Mesendoderm (in vitro differentiated cells): ENCODE results near the gene TAL2. TPM values are rescaled to one million over a fixed set of nuclear protein-coding genes. Genes with fewer than 3 reads are reported as not detected.

Source experiments
- DNase-seq: peaks from one replicate; pipeline ENCODE4 v3.0.0; 2013
- H2AK5ac ChIP-seq: 2 replicates; pipeline ENCODE4 v1.6.1; 2013; ENCODE audit warnings: low read length, inconsistent platforms
- H2BK120ac ChIP-seq: 2 replicates; pipeline ENCODE4 v1.6.1; 2013; ENCODE audit warnings: low read depth, mild to moderate bottlenecking, low read length, moderate library complexity, mixed read lengths
- H2BK15ac ChIP-seq: replicated peaks from 2 replicates; pipeline ENCODE4 v1.6.1; 2013; ENCODE audit warnings: low read depth, mild to moderate bottlenecking, moderate library complexity
- H2BK5ac ChIP-seq: 2 replicates; pipeline ENCODE4 v1.6.1; 2013; ENCODE audit warnings: low read length, inconsistent platforms
- H3K18ac ChIP-seq: 2 replicates; pipeline ENCODE4 v1.6.1; 2013; ENCODE audit warnings: mild to moderate bottlenecking, low read length, mixed read lengths
- H3K23ac ChIP-seq: one replicate; pipeline ENCODE4 v1.6.1; 2013; ENCODE audit warnings: low read length
- H3K27ac ChIP-seq: 2 replicates; pipeline ENCODE4 v1.5.1; 2013; ENCODE audit warnings: low read depth, mild to moderate bottlenecking, inconsistent platforms, low read length, moderate library complexity
- H3K27me3 ChIP-seq: 2 replicates; pipeline ENCODE4 v1.6.1; 2013; ENCODE audit warnings: low read length, control low read depth, mild to moderate bottlenecking, inconsistent platforms; ENCODE audit not compliant: insufficient read depth, poor library complexity
- H3K36me3 ChIP-seq: 2 replicates; pipeline ENCODE4 v1.6.1; 2013; ENCODE audit warnings: low read length, inconsistent platforms; ENCODE audit not compliant: control insufficient read depth, insufficient read depth
- H3K4ac ChIP-seq: one replicate; pipeline ENCODE4 v1.6.1; 2013; ENCODE audit warnings: low read depth, mild to moderate bottlenecking, low read length, moderate library complexity
- H3K4me1 ChIP-seq: 2 replicates; pipeline ENCODE4 v1.6.1; 2013; ENCODE audit warnings: low read depth, low read length, inconsistent platforms; ENCODE audit not compliant: control insufficient read depth
- H3K4me2 ChIP-seq: 2 replicates; pipeline ENCODE4 v1.6.1; 2013; ENCODE audit warnings: low read length
- H3K4me3 ChIP-seq: 2 replicates; pipeline ENCODE4 v1.5.1; 2013; ENCODE audit warnings: mild to moderate bottlenecking, low read length
- H3K56ac ChIP-seq: one replicate; pipeline ENCODE4 v1.6.1; 2013; ENCODE audit warnings: low read length
- H3K79me1 ChIP-seq: 2 replicates; pipeline ENCODE4 v1.6.1; 2013; ENCODE audit warnings: low read length, inconsistent platforms
- H3K79me2 ChIP-seq: 2 replicates; pipeline ENCODE4 v1.6.1; 2013; ENCODE audit warnings: mild to moderate bottlenecking, low read length; ENCODE audit not compliant: control insufficient read depth, insufficient read depth
- H3K9ac ChIP-seq: 2 replicates; pipeline ENCODE4 v1.6.1; 2013; ENCODE audit warnings: low read length, inconsistent platforms
- H4K5ac ChIP-seq: one replicate; pipeline ENCODE4 v1.6.1; 2013; ENCODE audit warnings: low read length
- H4K8ac ChIP-seq: one replicate; pipeline ENCODE4 v1.6.1; 2013; ENCODE audit warnings: low read depth, mild to moderate bottlenecking, control low read depth, low read length, moderate library complexity
- WGBS: extraction: QIAGEN DNeasy Blood & Tissue Kit; methylation state at CpG from one replicate; pipeline ENCODE4 v1.1.7; 2013; ENCODE audit warnings: low lambda C conversion rate, missing lambda C conversion rate; ENCODE audit not compliant: insufficient coverage; ENCODE audit errors: extremely low coverage; 5-methylcytosine and 5-hydroxymethylcytosine counted together
- polyA plus RNA-seq, 2 experiments: library from polyadenylated mRNA; stranded (reverse); fragments of 200-250 nt; gene quantifications; one replicate each; pipeline ENCODE4 v1.2.3, GENCODE V29; 2013

TAL2 gene
- 0.42 TPM for polyA plus RNA-seq (2013, experiment 1 of 2)
- 0.42 TPM for polyA plus RNA-seq (2013, experiment 2 of 2)

GRCh38 chr9:105662184-105663104 is at the start of gene TAL2:
Gene TAL2 (plus strand): TSS chr9:105662457. CDS start chr9:105662497, 40 bp downstream.
- WGBS, result no CpG with 5 or more reads among the region's 12 CpGs
- no peak within 1 kb of the TSS for H2BK120ac ChIP-seq

GRCh38 chr9:105621001-105621400 is 41.3 kb upstream of the TAL2 start:
- Histone ChIP-seq H2BK15ac (no peak overlapping the region), H3K27me3 (no peaks in the 10 kb centered on the region), H2AK5ac (no peak overlapping the region), H3K4me3 (no peak overlapping the region), H3K56ac (no peak overlapping the region), H3K27ac (no peak overlapping the region), H3K23ac (no peak overlapping the region), H3K4me2 (no peak overlapping the region), H3K4ac (no peak overlapping the region), H3K79me2 (no peaks in the 10 kb centered on the region), H3K36me3 (no peaks in the 10 kb centered on the region), H4K8ac (no peak overlapping the region), H3K18ac (no peak overlapping the region), H2BK120ac (no peak overlapping the region), H3K9ac (no peak overlapping the region), H4K5ac (no peak overlapping the region), H3K4me1 (no peaks in the 10 kb centered on the region), H2BK5ac (no peak overlapping the region), H3K79me1 (no peaks in the 10 kb centered on the region)
- WGBS, result no CpG with 5 or more reads among the region's 2 CpGs
- no peak for DNase-seq

More at GRCh38 chr9:105662184-105663104, at the start of gene TAL2:
- Histone ChIP-seq H3K27ac (no peak within 1 kb of the TSS), H3K9ac (no peak within 1 kb of the TSS), H3K4ac (no peak within 1 kb of the TSS), H3K36me3 (no peaks in the 10 kb centered on the region), H2AK5ac (no peak within 1 kb of the TSS), H3K56ac (no peak within 1 kb of the TSS), H3K4me2 (no peak within 1 kb of the TSS), H4K5ac (no peak within 1 kb of the TSS), H2BK5ac (no peak within 1 kb of the TSS), H3K27me3 (no peaks in the 10 kb centered on the region), H3K4me1 (peaks cover 3% of the 10 kb centered on the region), H3K79me2 (no peaks in the 10 kb centered on the region), H3K79me1 (no peaks in the 10 kb centered on the region), H2BK15ac (no peak within 1 kb of the TSS), H3K18ac (no peak within 1 kb of the TSS), H4K8ac (no peak within 1 kb of the TSS), H3K23ac (no peak within 1 kb of the TSS), H3K4me3 (no peak within 1 kb of the TSS)
- no peak for DNase-seq

GRCh38 chr9:105625088-105625487 is 37.2 kb upstream of the TAL2 start:
- H2BK5ac ChIP-seq, result no peak overlapping the region
- no peak for DNase-seq
- WGBS, result 100% methylated on average over 1 of the region's 1 CpG
- H3K27ac ChIP-seq, result no peak overlapping the region
- H2BK120ac ChIP-seq, result no peak overlapping the region
- H2BK15ac ChIP-seq, result no peak overlapping the region
- no peak overlapping the region for H3K56ac ChIP-seq
- no peak overlapping the region for H3K9ac ChIP-seq
- H3K23ac ChIP-seq, result no peak overlapping the region
- no peak overlapping the region for H3K4me3 ChIP-seq
- H4K5ac ChIP-seq, result no peak overlapping the region
- H2AK5ac ChIP-seq, result no peak overlapping the region
- no peaks in the 10 kb centered on the region for H3K36me3 ChIP-seq
- H3K18ac ChIP-seq, result no peak overlapping the region
- H3K79me2 ChIP-seq, result no peaks in the 10 kb centered on the region
- no peaks in the 10 kb centered on the region for H3K79me1 ChIP-seq
- no peak overlapping the region for H4K8ac ChIP-seq
- H3K4ac ChIP-seq, result no peak overlapping the region
- no peaks in the 10 kb centered on the region for H3K4me1 ChIP-seq
- no peaks in the 10 kb centered on the region for H3K27me3 ChIP-seq
- H3K4me2 ChIP-seq, result no peak overlapping the region

- no peak overlapping the region for H3K4ac ChIP-seq
- no peak overlapping the region for H3K9ac ChIP-seq
- no peak overlapping the region for H3K56ac ChIP-seq
- H2BK120ac ChIP-seq, result no peak overlapping the region
- no peak overlapping the region for H2AK5ac ChIP-seq
- H2BK15ac ChIP-seq, result no peak overlapping the region
- H3K27me3 ChIP-seq, result no peaks in the 10 kb centered on the region
- no peak overlapping the region for H4K5ac ChIP-seq
- H2BK5ac ChIP-seq, result no peak overlapping the region
- H3K23ac ChIP-seq, result no peak overlapping the region
- no peak overlapping the region for H3K4me2 ChIP-seq
- no peaks in the 10 kb centered on the region for H3K36me3 ChIP-seq
- no peak overlapping the region for H4K8ac ChIP-seq
- H3K79me1 ChIP-seq, result no peaks in the 10 kb centered on the region
- WGBS, result no CpG with 5 or more reads among the region's 1 CpG
- no peak overlapping the region for H3K27ac ChIP-seq
- no peak for DNase-seq
- no peak overlapping the region for H3K4me3 ChIP-seq
- no peaks in the 10 kb centered on the region for H3K4me1 ChIP-seq
- no peaks in the 10 kb centered on the region for H3K79me2 ChIP-seq
- no peak overlapping the region for H3K18ac ChIP-seq
These were observed 29.4 kb upstream of the TAL2 start for GRCh38 chr9:105632807-105633206.

- Histone ChIP-seq H3K9ac (no peak overlapping the region), H3K4ac (no peak overlapping the region), H3K4me3 (no peak overlapping the region), H3K79me1 (no peaks in the 10 kb centered on the region), H2BK120ac (no peak overlapping the region), H3K27ac (no peak overlapping the region), H4K5ac (no peak overlapping the region), H3K23ac (no peak overlapping the region), H2BK15ac (no peak overlapping the region), H2AK5ac (no peak overlapping the region), H3K4me2 (no peak overlapping the region), H3K27me3 (no peaks in the 10 kb centered on the region), H3K36me3 (no peaks in the 10 kb centered on the region), H4K8ac (no peak overlapping the region), H3K4me1 (no peaks in the 10 kb centered on the region), H3K79me2 (no peaks in the 10 kb centered on the region), H3K18ac (no peak overlapping the region), H2BK5ac (no peak overlapping the region), H3K56ac (no peak overlapping the region)
- WGBS, result no CpG with 5 or more reads among the region's 3 CpGs
- no peak for DNase-seq
These were observed 28.8 kb upstream of the TAL2 start for GRCh38 chr9:105633411-105633810.
